ENCODE data around the gene HAVCR2. TPM values are rescaled to one million over a fixed set of nuclear protein-coding genes. Genes with fewer than 3 reads are reported as not detected.
"Not testable (repeated sequence)": the region's sequence is repeated elsewhere in the genome, so short reads cannot be mapped to it uniquely, and the experiment has no call there.

HAVCR2 gene
- total RNA-seq, 2 donors from 2014 or later, result 2.3 to 2.7 TPM

DNA sequence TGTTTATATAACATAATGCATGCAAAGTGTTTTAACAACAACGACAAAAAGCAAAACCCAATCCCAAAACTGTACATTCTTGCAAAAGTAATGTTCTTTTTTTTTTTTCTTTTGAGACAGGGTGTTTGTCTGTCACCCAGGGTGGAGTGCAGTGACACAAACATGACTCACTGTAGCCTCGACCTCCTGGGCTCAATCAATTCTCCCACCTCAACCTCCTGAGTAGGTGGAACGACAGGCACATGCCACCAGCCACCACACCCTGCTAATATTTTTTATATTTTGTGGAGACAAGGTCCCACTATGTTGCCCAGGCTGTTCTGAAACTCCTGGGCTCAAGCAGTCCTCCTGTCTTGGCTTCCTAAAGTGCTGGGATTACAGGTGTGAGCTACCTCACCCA lies 36.3 kb downstream of the HAVCR2 start:
- Mint-ChIP-seq H3K4me3 (no peak overlapping the region), H3K36me3 (ENCODE audit: low read depth) (peaks cover 2% of the 10 kb centered on the region), H3K27me3 (no peaks in the 10 kb centered on the region), H3K27ac (no peak overlapping the region), H3K4me1 (no peaks in the 10 kb centered on the region)
- ATAC-seq (no peak), DNase-seq (no peak)
- no peaks in the 10 kb centered on the region for H3K9me3 ChIP-seq (ENCODE audit: control insufficient read depth, low read length, poor library complexity, severe bottlenecking)

DNA sequence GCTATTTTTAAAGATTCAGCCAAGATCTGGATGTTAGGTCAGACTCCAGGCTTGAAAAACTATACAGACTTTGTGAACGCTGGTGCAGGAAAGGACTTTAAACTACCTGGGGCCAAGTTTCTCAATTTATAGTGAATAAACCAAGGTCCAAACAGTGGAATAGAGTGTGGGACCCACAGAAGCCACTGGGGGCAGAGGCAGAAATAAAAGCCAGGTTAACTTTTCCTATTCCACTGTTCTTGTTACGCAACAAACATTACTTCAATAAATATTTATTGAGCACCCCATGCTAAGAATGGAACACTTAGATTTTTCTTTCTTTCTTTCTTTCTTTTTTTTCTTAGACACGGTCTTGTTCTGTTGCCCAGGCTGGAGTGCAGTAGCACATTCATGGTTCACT lies 38.9 kb downstream of the HAVCR2 start:
- H3K4me3 Mint-ChIP-seq, result no peak overlapping the region
- no peaks in the 10 kb centered on the region for H3K9me3 ChIP-seq (ENCODE audit: control insufficient read depth, low read length, poor library complexity, severe bottlenecking)
- DNase-seq (no peak), ATAC-seq (no peak)
- H3K27ac Mint-ChIP-seq, result no peak overlapping the region
- peaks cover 2% of the 10 kb centered on the region for H3K4me1 Mint-ChIP-seq
- H3K36me3 Mint-ChIP-seq (ENCODE audit: low read depth), result no peaks in the 10 kb centered on the region
- no peaks in the 10 kb centered on the region for H3K27me3 Mint-ChIP-seq

DNA sequence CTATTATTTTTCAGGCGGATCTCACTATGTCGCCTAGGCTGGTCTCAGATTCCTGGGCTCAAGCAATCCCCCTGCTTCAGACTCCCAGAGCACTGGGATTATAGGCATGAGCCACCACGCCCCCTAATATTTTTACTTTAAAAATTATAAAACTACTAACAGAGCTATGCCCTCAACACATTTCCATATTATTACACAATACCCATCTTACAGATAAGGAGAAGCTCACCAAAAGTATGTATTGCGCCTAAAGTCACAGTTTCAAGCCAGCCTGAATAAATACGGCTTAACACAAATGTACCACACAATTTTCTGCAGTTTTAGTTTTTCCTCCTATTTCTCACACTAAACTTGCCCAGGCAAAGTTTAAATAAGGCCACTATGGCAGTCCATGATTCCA lies 40.1 kb downstream of the HAVCR2 start:
- Mint-ChIP-seq H3K36me3 (ENCODE audit: low read depth) (no peaks in the 10 kb centered on the region), H3K4me3 (no peak overlapping the region), H3K27me3 (no peaks in the 10 kb centered on the region), H3K4me1 (peaks cover 2% of the 10 kb centered on the region), H3K27ac (no peak overlapping the region)
- no peaks in the 10 kb centered on the region for H3K9me3 ChIP-seq (ENCODE audit: control insufficient read depth, low read length, poor library complexity, severe bottlenecking)
- no peak for DNase-seq
- no peak for ATAC-seq

DNA sequence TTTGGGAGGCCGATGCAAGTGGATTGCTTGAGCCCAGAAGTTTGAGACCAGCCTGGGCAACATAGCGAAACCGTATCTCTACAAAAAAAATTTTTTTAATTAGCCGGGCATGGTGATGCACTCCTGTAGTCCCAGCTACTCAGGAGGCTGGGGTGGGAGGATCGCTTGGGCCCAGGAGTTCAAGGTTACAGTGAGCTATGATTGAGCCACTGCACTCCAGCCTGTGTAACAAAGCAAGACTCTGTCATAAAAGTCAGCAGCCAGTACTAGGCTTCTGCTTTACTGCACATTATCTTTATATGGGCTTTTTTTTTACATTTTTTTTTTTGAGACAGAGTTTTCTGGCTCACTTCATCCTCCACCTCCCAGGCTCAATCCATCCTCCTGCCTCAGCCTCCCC lies 40.5 kb downstream of the HAVCR2 start:
- Mint-ChIP-seq H3K36me3 (ENCODE audit: low read depth) (no peaks in the 10 kb centered on the region), H3K4me3 (no peak overlapping the region), H3K27ac (no peak overlapping the region), H3K27me3 (no peaks in the 10 kb centered on the region), H3K4me1 (peaks cover 2% of the 10 kb centered on the region)
- DNase-seq (no peak), ATAC-seq (no peak)
- H3K9me3 ChIP-seq (ENCODE audit: control insufficient read depth, low read length, poor library complexity, severe bottlenecking), result no peaks in the 10 kb centered on the region

DNA sequence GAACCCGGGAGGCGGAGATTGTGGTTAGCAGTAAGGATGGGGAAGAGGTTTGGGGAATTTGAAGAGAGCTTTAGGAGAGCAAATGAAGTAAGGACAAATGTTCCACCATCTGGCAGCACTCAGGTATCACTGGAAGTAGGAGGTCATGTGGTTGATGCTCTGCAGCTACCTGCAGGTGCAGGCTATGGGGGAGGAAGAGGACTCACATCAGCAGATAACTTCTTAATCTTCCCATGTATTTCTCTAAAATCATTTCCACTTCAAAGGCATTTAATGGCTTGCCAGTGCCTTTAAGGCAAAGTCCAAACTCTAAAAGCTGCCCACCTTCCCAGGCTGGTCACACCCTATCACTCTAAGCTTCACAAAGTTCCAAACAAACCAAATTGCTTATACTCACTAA lies 41.8 kb downstream of the HAVCR2 start:
- H3K36me3 Mint-ChIP-seq (ENCODE audit: low read depth), result peaks cover 2% of the 10 kb centered on the region
- no peaks in the 10 kb centered on the region for H3K27me3 Mint-ChIP-seq
- peaks cover 2% of the 10 kb centered on the region for H3K4me1 Mint-ChIP-seq
- H3K9me3 ChIP-seq (ENCODE audit: control insufficient read depth, low read length, poor library complexity, severe bottlenecking), result no peaks in the 10 kb centered on the region
- no peak overlapping the region for H3K27ac Mint-ChIP-seq
- no peak for DNase-seq
- no peak overlapping the region for H3K4me3 Mint-ChIP-seq
- ATAC-seq, result no peak

DNA sequence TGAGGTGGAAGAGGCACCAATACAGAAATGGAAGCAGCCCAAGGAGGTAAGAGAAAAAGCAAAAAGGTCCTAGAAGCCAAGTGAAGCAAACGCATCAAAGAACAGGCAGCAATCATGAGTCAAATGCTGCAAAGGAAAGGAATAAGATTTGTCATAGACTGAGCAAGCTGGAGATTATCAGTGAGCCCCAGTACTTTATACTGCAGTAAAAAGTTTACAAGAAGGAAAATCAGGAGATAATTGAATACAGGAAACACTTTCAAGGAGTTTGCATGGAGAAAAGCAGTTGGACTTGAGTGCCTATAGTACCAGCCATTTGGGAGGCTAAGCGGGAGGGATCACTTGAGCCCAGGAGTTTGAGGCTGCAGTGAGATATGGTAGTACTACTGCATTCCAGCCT lies 42.8 kb downstream of the HAVCR2 start:
- no peak for DNase-seq
- no peak overlapping the region for H3K27ac Mint-ChIP-seq
- no peak overlapping the region for H3K4me3 Mint-ChIP-seq
- peaks cover 2% of the 10 kb centered on the region for H3K36me3 Mint-ChIP-seq (ENCODE audit: low read depth)
- H3K9me3 ChIP-seq (ENCODE audit: control insufficient read depth, low read length, poor library complexity, severe bottlenecking), result no peaks in the 10 kb centered on the region
- H3K4me1 Mint-ChIP-seq, result peaks cover 2% of the 10 kb centered on the region
- ATAC-seq, result no peak
- H3K27me3 Mint-ChIP-seq, result no peaks in the 10 kb centered on the region

DNA sequence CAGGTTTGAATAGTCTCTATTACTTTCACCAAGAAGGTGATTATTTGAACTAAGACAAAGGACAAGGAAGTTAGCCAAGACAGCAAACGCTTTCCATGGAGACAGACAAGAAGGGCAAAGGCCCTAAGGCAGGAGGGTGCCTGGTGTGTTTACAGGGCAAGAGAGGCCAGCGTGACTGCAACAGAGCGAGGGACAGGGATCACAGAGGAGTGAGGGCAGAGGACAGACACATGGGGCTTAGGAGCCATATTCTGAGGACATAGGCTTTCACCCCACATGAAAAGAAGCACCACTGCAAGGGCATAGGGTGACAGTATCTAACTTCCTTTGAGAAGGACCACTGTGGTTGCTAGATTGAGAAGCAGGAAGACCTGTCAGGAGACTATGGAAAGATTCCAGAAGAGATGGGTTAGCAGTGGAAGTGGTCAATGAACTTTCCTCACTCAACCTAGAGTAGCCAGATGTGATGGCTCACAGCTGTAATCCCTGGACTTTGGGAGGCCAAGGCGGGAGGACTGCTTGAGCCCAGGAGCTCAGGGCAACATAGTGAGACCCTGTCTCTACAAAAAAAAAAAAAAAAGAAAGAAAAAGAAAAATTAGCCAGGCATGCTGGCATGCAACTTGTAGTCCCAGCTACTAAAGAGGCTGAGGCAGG lies 44.9 kb downstream of the HAVCR2 start:
- no peaks in the 10 kb centered on the region for H3K27me3 Mint-ChIP-seq
- H3K4me3 Mint-ChIP-seq, result no peak overlapping the region
- peaks cover 2% of the 10 kb centered on the region for H3K4me1 Mint-ChIP-seq
- no peaks in the 10 kb centered on the region for H3K9me3 ChIP-seq (ENCODE audit: control insufficient read depth, low read length, poor library complexity, severe bottlenecking)
- DNase-seq (no peak), ATAC-seq (no peak)
- H3K36me3 Mint-ChIP-seq (ENCODE audit: low read depth), result peaks cover 2% of the 10 kb centered on the region
- no peak overlapping the region for H3K27ac Mint-ChIP-seq

DNA sequence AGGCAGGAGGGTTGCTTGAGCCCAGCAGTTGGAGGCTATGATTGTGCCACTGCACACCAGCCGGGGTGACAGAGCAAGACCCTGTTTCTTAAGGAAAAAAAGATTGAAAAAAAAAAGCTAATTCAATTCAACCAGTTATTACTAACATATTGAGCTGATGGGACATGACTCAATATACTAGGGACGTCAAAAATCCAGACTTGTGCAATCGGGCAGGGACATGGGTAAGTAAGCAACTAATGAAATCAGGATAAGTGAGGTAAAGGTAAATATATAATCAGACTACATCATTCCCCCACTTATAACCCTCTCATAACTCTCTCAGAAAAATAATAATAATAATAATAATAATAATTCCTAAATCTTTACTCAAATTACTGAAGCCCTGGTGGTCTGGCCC lies 49.0 kb downstream of the HAVCR2 start:
- Mint-ChIP-seq H3K4me1 (no peaks in the 10 kb centered on the region), H3K36me3 (ENCODE audit: low read depth) (peaks cover 2% of the 10 kb centered on the region), H3K4me3 (no peak overlapping the region), H3K27ac (no peak overlapping the region), H3K27me3 (no peaks in the 10 kb centered on the region)
- H3K9me3 ChIP-seq (ENCODE audit: control insufficient read depth, low read length, poor library complexity, severe bottlenecking), result no peaks in the 10 kb centered on the region
- no peak for ATAC-seq
- DNase-seq, result no peak

DNA sequence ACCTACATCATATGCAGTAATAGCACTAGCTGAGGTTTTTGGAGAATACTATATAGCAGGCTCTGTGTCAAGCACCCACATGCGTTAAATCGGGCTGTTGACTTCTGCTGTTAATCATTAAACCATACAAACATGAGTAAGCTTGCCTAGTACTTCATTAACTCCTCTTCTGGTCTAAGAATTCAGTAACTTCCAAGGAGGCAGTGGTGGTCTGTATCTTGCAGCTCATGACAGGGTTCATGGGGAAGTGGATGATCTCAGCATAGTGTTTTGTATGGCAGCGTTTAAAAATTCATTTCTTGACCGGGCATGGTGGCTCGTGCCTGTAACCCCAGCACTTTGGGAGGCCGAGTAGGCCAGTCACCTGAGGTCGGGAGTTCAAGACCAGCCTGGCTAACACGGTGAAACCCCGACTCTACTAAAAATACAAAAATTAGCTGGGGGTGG lies 49.7 kb downstream of the HAVCR2 start, which contains the start of gene HAVCR1:
Gene HAVCR1 (minus strand): TSS at position 24 of the 447 bp plus-strand sequence. CDS start 1,173 bp downstream, outside the sequence.
- no peak for ATAC-seq
- Mint-ChIP-seq H3K27me3 (no peaks in the 10 kb centered on the region), H3K4me1 (no peaks in the 10 kb centered on the region), H3K4me3 (no peak within 1 kb of the TSS), H3K36me3 (ENCODE audit: low read depth) (peaks cover 2% of the 10 kb centered on the region), H3K27ac (no peak within 1 kb of the TSS)
- DNase-seq, result no peak
- no peaks in the 10 kb centered on the region for H3K9me3 ChIP-seq (ENCODE audit: control insufficient read depth, low read length, poor library complexity, severe bottlenecking)

DNA sequence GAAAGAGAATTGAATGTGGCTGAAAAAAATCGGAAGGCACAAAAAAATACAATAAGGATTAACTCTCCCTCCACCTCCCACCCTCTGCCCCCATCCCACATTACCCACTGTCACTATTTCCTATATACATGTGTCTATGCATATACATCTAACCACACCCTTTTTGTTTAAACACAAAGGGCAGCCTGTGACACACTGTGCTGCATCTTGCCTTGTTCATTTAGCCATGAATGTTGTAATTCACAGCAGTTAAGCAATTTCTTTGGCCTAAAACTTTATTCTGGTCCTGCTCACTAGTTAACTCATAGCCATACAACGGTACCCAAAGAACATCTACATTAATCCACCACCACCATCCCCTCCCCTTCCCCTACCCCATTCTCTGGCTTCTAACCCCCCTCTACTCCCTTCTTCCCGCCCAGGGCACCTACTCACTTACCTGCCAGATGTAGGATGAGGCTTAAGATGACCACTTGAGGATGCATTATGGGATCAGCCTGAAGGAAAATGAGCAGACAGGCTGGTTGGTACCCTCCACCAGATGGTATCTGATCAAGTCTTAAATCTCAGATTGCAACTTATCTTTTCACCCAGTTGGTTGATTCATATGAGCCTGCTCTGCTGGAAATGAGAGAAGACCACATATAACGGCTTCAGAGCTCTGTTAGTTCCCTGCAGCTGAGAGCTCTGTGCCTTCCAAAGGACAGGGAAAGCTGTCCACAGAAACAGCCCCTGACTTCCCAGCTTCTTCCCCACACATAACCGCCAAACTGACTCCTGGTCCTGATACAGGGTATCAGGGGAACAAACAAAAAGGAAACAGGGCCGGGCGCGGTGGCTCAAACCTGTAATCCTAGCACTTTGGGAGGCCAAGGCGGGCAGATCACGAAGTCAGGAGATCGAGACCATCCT lies 51.1 kb downstream of the HAVCR2 start:
- H3K27me3 Mint-ChIP-seq, result no peaks in the 10 kb centered on the region
- peaks cover 2% of the 10 kb centered on the region for H3K36me3 Mint-ChIP-seq (ENCODE audit: low read depth)
- DNase-seq, result no peak
- no peak overlapping the region for H3K4me3 Mint-ChIP-seq
- no peaks in the 10 kb centered on the region for H3K4me1 Mint-ChIP-seq
- H3K27ac Mint-ChIP-seq, result no peak overlapping the region
- no peak for ATAC-seq
- no peaks in the 10 kb centered on the region for H3K9me3 ChIP-seq (ENCODE audit: control insufficient read depth, low read length, poor library complexity, severe bottlenecking)

DNA sequence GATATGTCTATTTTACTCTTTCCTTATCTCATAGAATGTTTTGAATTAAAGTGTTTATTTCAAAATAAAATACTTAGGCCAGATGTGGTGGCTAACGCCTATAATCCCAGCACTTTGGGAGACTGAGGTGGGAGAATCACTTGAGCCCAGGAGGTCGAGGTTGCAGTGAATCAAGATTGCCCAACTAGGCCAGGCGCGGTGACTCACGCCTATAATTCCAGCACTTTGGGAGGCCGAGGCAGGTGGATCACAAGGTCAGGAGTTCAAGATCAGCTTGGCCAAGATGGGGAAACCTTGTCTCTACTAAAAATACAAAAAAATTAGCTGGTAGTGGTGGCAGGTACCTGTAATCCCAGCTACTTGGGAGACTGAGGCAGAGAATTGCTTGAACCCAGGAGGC lies 52.0 kb downstream of the HAVCR2 start:
- ATAC-seq, H3K4me3 Mint-ChIP-seq, H3K4me1 Mint-ChIP-seq: not testable (repeated sequence)

DNA sequence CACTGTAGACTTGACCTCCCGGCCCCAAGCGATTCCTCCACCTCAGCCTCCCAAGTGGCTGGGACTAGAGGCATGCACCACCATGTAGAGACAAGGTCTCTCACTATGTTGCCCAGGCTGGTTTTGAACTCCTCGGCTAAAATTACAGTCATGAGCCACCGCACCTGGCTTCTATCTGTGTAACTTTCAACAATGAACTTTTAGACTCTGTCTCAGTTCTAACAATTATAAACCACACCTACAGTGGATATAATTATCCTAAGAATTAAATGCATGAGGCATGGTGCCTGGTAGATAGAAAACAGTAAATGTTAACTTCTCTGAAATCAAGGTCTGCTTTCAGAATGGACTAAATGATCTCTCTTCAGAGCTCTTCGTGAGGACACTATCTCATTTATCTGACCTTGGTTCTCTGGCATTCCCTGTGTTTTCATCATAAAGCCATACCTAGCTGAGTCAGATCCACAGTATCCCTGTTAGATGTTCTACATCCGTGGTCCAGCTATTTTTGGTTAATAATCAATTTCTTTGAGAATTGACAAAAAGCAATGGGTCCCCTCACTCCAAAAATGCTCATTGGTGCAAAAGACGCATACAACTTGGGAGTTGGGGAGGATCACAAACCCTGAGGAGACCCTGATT lies 57.1 kb downstream of the HAVCR2 start:
- Mint-ChIP-seq H3K4me1 (peaks cover 9% of the 10 kb centered on the region), H3K36me3 (ENCODE audit: low read depth) (no peaks in the 10 kb centered on the region), H3K27me3 (no peaks in the 10 kb centered on the region), H3K4me3 (no peak overlapping the region), H3K27ac (no peak overlapping the region)
- ATAC-seq (no peak), DNase-seq (no peak)
- no peaks in the 10 kb centered on the region for H3K9me3 ChIP-seq (ENCODE audit: control insufficient read depth, low read length, poor library complexity, severe bottlenecking)

More for the DNA sequence above, 52.0 kb downstream of the HAVCR2 start:
- not testable (repeated sequence) for H3K9me3 ChIP-seq (ENCODE audit: control insufficient read depth, low read length, poor library complexity, severe bottlenecking); DNase-seq; H3K27me3 Mint-ChIP-seq; H3K36me3 Mint-ChIP-seq (ENCODE audit: low read depth)
- H3K27ac Mint-ChIP-seq, result peak overlapping the region; percentile 16

DNA sequence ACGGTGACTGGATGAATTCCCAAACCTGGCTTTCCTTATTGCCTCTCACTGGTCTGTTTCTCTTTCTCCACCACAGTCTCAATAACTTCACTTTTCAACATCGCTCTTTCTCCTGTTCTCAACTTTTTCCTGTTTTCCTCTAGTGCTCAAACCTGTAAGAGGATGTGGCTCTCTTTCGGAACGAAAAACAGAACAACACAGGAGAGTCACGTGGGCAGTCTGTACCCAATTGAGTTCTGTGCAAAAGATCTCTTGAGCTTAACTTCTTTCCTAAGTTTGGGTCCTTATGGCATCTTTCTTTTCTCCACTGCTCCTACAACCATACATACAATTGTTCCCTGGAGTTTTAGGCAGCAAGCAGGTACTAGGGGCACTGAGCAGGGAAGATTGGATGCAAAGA lies 58.8 kb downstream of the HAVCR2 start:
- Mint-ChIP-seq H3K36me3 (ENCODE audit: low read depth) (no peaks in the 10 kb centered on the region), H3K4me3 (peak overlapping the region; percentile 82), H3K4me1 (peaks cover 9% of the 10 kb centered on the region), H3K27me3 (no peaks in the 10 kb centered on the region), H3K27ac (peak overlapping the region; percentile 10)
- DNase-seq (no peak), ATAC-seq (no peak)
- H3K9me3 ChIP-seq (ENCODE audit: control insufficient read depth, low read length, poor library complexity, severe bottlenecking), result no peaks in the 10 kb centered on the region

All from T-helper 17 cell (primary cell).